Stimulated activated CD4-positive, alpha-beta T cell treated with anti-CD3 and anti-CD28 coated beads, Interleukin-15, amount 100 ng/mL, for 1 hour (primary cell): ENCODE measurements around the gene GNB1L.
A peak's percentile ranks its signal among the peaks of the same experiment; 100 is the strongest.
"Not testable (repeated sequence)": the region's sequence is repeated elsewhere in the genome, so short reads cannot be mapped to it uniquely, and the experiment has no call there.

ENCODE experiments used
- DNase-seq, 2 donors: peaks; one replicate each; pipeline ENCODE4 v3.0.0-alpha.2; 2020; ENCODE audit warnings: low read depth in 1 of 2, low spot score in 1 of 2

GNB1L gene

GRCh38 chr22:19782533-19782932 is 72.1 kb downstream of the GNB1L start:
- no peak for DNase-seq

GRCh38 chr22:19779685-19780268 is 74.9 kb downstream of the GNB1L start:
- DNase-seq, result no peak

- no peak for DNase-seq
These were observed 75.7 kb downstream of the GNB1L start for GRCh38 chr22:19779011-19779421.

- not testable (repeated sequence) for DNase-seq
These were observed 77.5 kb downstream of the GNB1L start for GRCh38 chr22:19777192-19777591.

GRCh38 chr22:19776433-19777031 is 78.1 kb downstream of the GNB1L start:
- no peak for DNase-seq

- no peak for DNase-seq
These were observed 79.0 kb downstream of the GNB1L start for GRCh38 chr22:19775496-19776325.

GRCh38 chr22:19774628-19775027 is 80.0 kb downstream of the GNB1L start:
- no peak for DNase-seq

- no peak for DNase-seq
These were observed 81.1 kb downstream of the GNB1L start for GRCh38 chr22:19773470-19774040.

- DNase-seq, result no peak
These were observed 81.8 kb downstream of the GNB1L start for GRCh38 chr22:19772673-19773469.

GRCh38 chr22:19772422-19772672 is 82.3 kb downstream of the GNB1L start:
- DNase-seq, result no peak

GRCh38 chr22:19770349-19771220 is 84.1 kb downstream of the GNB1L start:
- DNase-seq, result no peak

- DNase-seq, result no peak
These were observed 85.3 kb downstream of the GNB1L start for GRCh38 chr22:19769393-19769715.

GRCh38 chr22:19767427-19768341 is 87.0 kb downstream of the GNB1L start:
- DNase-seq, result no peak

GRCh38 chr22:19766511-19767426 is 87.9 kb downstream of the GNB1L start:
- DNase-seq, result peak in 1 of 2 donors; percentile 28

- no peak for DNase-seq
These were observed 88.5 kb downstream of the GNB1L start for GRCh38 chr22:19766240-19766510.

- DNase-seq, result no peak
These were observed 89.0 kb downstream of the GNB1L start for GRCh38 chr22:19765477-19766239.

GRCh38 chr22:19764636-19765476 is 89.8 kb downstream of the GNB1L start:
- DNase-seq, result no peak
